PFSK-1 (cell line): ENCODE measurements around the gene ZCCHC24.
A peak's percentile ranks its signal among the peaks of the same experiment; 100 is the strongest.

ENCODE experiments used
- FOXP2 ChIP-seq: optimal IDR thresholded peaks from 2 replicates; pipeline ENCODE3; 2011; ENCODE audit warnings: borderline replicate concordance, control low read depth, inconsistent platforms; ENCODE audit not compliant: insufficient read depth; ENCODE audit errors: extremely low read length, extremely low read depth
- POLR2AphosphoS5 ChIP-seq: IDR thresholded peaks from 2 replicates; pipeline ENCODE4 v1.6.1; 2012; ENCODE audit warnings: low read depth, mild to moderate bottlenecking, control low read depth, low read length, moderate library complexity
- TF ChIP-seq, protein P1 (sequence below), 2 experiments: IDR thresholded peaks; 2 replicates each; pipeline versions ENCODE4 v1.6.1 to v1.8.0; 2011 to 2012; ENCODE audit warnings: low read depth in 2 of 2, low read length in 2 of 2, control low read depth in 1 of 2, inconsistent platforms in 1 of 2, mild to moderate bottlenecking in 1 of 2, moderate library complexity in 1 of 2; ENCODE audit not compliant: insufficient read depth in 1 of 2

DNA sequence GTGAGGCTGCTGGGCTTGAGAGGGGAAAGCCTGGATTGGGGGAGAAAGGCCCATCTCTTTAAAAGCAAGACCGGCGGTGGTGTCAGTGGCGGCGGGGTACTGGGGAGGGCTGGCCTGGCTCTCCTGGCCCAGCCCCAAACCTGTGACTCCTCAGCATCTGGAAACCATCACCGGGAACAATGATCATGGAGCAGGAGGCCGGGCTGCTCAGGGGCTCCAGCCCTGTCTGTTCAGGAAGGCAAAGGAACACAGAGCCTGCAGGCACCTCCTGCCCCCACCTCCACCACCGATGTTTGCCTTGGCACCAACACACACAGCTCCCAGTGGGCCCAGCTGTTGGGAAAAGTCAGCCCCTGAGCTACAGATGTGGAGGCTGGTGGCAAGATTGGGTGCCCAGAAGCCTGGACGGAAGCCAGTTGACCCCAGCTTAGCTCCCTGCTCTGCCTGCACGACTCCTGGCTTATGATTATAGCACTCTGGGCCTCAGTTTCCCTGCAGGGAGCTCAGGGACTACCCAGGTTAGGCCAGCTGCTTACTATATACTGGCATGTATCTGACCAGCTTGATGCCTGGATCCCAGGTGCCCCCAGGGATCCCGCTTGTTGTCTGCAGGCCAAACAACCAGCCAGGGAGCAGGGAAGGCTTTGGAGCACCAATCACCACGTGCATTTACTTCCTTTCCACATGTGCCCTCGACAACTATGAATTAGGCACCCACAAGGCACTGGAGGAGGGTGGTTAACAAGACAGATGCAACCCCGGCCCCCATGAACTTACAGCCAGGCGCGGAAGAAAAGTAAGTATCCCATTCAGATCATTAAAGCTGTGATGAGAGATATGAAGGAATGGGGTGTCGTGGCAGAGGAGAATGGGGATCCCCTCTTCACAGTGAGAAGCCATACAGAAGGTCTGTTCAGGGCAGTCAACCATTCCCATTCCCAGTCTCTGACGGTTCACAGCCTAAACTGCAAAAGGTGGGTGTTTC is 37.3 kb downstream of the ZCCHC24 start:
- peak; percentile 32 for TF ChIP-seq POLR2AphosphoS5
- TF ChIP-seq, protein P1, sequence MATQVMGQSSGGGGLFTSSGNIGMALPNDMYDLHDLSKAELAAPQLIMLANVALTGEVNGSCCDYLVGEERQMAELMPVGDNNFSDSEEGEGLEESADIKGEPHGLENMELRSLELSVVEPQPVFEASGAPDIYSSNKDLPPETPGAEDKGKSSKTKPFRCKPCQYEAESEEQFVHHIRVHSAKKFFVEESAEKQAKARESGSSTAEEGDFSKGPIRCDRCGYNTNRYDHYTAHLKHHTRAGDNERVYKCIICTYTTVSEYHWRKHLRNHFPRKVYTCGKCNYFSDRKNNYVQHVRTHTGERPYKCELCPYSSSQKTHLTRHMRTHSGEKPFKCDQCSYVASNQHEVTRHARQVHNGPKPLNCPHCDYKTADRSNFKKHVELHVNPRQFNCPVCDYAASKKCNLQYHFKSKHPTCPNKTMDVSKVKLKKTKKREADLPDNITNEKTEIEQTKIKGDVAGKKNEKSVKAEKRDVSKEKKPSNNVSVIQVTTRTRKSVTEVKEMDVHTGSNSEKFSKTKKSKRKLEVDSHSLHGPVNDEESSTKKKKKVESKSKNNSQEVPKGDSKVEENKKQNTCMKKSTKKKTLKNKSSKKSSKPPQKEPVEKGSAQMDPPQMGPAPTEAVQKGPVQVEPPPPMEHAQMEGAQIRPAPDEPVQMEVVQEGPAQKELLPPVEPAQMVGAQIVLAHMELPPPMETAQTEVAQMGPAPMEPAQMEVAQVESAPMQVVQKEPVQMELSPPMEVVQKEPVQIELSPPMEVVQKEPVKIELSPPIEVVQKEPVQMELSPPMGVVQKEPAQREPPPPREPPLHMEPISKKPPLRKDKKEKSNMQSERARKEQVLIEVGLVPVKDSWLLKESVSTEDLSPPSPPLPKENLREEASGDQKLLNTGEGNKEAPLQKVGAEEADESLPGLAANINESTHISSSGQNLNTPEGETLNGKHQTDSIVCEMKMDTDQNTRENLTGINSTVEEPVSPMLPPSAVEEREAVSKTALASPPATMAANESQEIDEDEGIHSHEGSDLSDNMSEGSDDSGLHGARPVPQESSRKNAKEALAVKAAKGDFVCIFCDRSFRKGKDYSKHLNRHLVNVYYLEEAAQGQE (IDR thresholded peaks at IDR 0.05; ENCODE audit: insufficient read depth in 1 of 2, low read depth in 2 of 2, low read length in 2 of 2) = no peak
- no peak for TF ChIP-seq FOXP2
